ENCODE results near the gene DAB1.

DAB1 gene

DNA sequence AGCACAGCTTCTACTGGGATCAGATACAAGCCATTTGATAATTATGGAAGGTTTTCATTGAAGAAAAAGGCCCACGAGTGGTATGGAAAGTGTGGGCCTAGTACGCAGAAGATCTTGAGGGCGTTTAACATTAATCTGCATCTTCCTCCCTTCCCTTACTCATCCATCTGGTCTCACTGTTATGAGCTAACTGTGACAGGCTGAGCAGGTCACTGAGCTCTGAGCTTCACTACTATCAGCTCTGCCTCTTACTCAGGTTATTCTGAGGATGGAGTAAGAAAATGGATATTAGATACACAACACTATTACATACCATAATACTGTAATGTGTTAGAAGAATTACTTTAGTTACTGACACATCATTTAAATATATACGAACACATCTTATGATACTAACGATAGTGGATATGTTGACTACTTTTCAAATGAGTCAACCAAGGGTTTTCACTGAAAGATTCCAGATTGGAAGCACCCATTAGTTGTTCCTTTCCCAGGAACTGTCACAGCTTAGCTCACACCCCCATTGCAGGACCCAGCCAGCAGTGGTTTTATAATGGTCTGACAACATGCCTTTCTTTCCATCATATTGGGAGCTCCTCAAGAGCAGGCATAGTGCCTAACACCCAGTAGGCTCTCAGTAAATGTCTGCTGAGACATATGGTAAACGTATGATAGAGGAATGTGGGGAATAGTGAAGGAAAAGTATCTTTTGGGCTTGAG is 360.3 kb downstream of the DAB1 start:
- no peak for DNase-seq

- DNase-seq = no peak
Observed at GRCh38 chr1:57061369-57061768, 362.5 kb downstream of the DAB1 start.

GRCh38 chr1:57060451-57060850 is 363.4 kb downstream of the DAB1 start:
- DNase-seq = no peak

GRCh38 chr1:57058652-57059501 is 365.0 kb downstream of the DAB1 start:
- no peak for DNase-seq

DNA sequence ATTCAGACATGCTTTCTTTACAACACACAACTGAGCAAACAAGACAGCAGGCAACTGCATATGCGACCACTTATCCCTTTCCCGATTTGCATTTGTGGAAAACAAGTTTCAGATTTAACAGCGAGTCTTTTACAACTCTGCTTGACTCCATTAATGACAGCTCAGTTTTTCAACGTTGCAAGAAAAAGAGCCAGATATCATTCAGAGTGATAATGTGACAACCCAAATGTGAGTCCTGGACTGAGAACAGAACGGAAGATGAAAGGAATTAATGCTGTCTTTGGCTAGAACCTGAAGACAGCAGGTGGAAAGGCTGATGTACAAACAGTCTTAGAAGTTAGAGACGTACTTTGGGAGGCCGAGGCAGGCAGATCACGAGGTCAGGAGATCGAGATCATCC is 375.0 kb downstream of the DAB1 start:
- DNase-seq = no peak

DNA sequence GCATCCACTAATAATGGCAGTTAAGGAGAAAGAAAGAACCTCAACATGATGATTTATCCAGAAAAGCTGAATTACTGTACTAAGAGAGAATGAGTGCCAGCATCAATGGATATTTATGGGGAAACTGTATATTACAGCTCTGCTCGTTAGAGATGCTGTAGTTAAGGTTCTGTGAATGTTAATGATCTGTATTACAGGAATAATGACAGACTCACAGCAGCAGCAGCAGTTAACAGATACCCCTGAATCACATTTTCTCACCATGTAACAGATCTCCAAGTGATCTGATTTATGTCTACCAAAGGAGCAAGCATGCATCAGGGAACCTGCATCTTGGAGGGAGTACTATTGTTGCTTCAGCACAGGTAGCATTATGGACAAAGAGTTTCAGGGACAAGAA is 377.4 kb downstream of the DAB1 start:
- no peak for DNase-seq

DNA sequence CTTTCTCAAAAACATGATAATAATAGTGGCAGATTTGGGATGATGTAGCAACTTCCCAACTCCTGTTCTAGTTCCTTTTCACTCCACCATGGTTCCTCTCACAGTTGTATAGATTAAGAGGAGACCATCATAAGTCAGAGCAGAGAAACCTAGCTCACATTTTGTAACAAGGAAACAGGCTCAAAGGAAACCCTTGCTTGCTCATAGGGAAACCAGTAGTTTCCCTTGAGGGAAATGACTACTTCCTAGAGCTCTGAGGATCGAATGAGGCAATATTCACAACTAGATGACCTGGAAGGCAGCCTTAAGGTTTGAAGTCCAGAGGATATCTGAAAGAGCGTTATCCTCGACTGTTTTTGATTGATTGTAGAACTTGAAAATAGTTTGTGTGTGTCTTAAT is 382.0 kb downstream of the DAB1 start:
- no peak for DNase-seq

GRCh38 chr1:57040811-57041210 is 383.0 kb downstream of the DAB1 start:
- DNase-seq = no peak

DNA sequence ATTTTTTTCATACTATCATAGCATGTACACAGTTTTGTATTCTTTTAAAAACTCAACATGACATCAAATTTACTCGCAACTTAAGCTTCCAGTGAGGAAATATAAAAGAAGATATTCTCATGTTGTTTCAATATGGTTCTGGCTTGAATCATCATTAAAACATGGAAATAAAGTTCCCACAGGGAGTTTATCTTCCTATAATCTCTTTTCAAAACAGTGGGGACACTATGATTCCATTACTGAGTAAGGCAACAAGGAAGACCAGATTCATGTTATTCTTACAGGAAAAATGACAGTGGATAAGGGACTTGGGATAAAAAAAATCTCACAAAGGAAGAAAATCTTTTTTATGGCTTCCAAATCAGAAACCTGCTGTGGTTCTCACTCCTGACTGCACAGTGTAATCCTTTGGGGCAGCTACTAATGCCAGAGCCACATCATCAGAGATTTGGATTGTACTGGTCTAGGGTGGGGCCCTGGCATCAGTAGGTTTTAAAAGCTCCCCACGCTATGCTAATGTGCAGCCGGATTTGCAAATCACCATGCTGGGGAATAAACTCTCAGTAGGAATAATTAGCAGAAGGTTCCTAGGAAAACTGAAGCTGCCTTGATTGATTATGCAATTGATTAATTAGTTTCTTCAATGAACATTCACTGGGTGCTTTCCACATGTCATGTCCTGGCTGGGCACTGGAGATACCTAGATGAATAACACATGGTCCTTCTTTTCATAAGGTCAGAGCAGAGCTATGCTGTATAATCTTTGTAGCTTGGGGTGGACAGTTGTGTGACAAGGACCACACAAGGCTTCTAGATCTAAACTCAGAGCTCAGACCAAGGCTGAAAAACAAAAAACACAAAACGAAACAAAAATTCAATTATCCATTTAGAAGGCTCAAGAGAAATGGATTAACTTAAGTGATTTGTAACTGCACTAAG is 386.9 kb downstream of the DAB1 start:
- DNase-seq = no peak

- no peak for DNase-seq
Observed at GRCh38 chr1:57034713-57035112, 389.1 kb downstream of the DAB1 start.

GRCh38 chr1:57033222-57034001 is 390.4 kb downstream of the DAB1 start:
- DNase-seq = no peak

- no peak for DNase-seq
Observed at GRCh38 chr1:57026624-57027354, 397.1 kb downstream of the DAB1 start.

DNA sequence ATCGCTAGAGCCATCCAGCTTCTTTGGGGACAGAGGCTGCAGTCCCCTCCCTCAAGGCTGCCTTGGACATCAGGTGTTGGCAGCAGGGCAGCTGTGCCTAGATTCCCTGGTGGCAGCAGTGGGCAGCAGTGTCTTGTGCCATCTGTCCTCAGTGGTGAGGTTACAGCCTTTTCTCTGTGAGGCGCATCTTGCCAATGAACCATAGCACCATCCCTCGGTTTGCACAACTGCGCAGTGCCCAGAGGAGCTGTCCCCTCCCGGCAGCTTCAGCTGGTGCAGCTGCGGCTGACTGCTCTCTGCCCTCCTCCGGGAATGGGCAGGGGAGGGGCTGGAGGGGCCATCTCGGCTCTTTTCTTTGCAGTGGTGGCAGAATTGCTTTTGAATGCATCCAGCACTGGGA is 399.0 kb downstream of the DAB1 start:
- DNase-seq = no peak

DNA sequence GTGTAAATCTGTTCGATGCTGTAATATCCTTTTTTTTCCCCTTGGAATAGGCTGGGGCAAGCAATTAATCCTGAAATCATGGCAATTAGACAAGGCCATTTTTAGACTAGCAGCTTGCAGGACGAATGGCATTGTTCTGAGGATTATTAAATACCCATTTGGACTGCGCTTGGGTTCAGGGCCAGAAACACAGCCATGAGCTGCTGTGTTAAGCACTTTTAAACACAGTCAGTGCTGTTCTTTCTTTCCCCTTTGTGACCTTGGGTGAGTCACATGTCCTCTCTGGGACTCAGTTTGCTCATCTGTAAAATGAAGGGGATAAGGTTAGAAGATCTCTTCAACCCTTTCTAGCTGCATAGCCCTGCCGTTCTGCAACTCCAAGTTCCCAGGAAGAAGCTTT is 399.4 kb downstream of the DAB1 start:
- DNase-seq = no peak

GRCh38 chr1:57020216-57020615 is 403.6 kb downstream of the DAB1 start:
- DNase-seq = no peak

DNA sequence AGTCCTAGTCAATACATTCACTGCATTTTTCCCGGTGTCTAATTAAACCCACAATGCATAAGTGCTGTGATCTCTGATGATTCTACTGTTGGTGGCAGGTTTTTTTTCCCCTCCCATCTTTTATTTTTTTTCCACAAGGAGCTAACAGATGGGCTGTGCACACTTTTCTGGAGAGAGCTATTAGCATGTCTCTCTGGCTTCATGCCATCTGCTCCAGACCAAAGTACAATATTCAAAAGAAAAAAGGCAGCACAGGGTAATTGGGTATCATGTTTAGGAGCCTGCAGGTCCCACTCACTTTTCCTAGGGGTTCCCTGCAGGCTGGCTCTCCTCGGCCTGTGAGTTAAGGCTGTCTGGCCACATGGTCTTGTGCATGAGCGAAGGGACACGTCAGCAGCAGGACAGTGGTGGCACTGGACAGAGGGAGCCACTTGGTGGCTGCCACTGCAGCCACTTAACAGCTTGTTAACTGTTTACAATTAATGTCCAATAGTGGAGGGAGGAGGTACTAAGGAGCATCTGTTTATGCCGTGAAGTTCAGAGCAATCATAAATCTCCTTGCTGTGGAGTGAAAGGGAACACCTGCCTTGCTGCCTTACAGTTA is 404.5 kb downstream of the DAB1 start:
- DNase-seq = no peak

- no peak for DNase-seq
Observed at GRCh38 chr1:57018119-57018518, 405.7 kb downstream of the DAB1 start.

DNA sequence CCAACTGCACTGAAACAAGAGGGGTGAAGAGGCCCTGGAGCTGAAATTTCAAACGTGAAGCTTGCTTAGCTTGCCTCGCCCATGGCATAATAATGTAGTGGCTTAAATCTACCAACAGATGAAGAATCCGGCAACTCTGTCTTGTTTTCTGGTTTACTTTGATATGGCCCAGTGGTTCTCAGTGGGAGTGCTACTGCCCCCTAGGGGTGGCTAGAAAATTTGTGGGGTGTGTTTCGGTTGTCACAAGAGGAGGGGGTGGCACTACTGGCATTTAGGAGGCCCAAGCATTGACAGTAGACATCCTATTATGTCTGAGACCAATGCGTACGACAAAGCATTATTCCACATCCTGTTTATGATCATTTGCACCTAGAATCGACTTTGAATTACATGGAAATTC is 406.1 kb downstream of the DAB1 start:
- no peak for DNase-seq

GRCh38 chr1:57017200-57017599 is 406.7 kb downstream of the DAB1 start:
- no peak for DNase-seq

DNA sequence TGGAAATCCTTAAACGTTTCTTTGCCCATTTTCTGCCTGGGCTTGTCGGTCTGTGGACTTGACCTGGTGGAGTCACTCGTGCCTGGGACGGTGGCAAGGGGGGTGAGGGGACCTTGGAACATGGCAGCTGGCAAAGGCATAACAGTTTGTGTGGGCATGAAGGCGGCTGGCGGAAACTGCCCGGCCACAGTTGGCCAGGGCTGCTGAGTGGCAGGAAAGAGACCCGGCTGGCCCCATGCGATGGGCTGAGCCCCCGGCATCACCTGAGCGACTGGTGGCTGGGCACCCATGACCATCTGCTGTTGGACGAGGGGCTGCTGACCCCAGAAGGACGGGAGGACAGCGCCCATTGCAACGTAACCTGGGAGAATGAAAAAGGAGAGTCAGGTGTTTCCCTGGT is 408.8 kb downstream of the DAB1 start:
- DNase-seq = no peak

- no peak for DNase-seq
Observed at GRCh38 chr1:57013522-57013921, 410.3 kb downstream of the DAB1 start.

Measured in effector CD4-positive, alpha-beta T cell (primary cell).